Measurements from ENCODE around the gene CYB561D1.
"Not testable (repeated sequence)": the region's sequence is repeated elsewhere in the genome, so short reads cannot be mapped to it uniquely, and the experiment has no call there.

Gene CYB561D1

GRCh38 chr1:109493805-109494539 lies at the start of gene CYB561D1:
Gene CYB561D1 (plus strand): TSS chr1:109494094. CDS start chr1:109494140, 46 bp downstream.
- DNase-seq, result peak; percentile 91 to 92

DNA sequence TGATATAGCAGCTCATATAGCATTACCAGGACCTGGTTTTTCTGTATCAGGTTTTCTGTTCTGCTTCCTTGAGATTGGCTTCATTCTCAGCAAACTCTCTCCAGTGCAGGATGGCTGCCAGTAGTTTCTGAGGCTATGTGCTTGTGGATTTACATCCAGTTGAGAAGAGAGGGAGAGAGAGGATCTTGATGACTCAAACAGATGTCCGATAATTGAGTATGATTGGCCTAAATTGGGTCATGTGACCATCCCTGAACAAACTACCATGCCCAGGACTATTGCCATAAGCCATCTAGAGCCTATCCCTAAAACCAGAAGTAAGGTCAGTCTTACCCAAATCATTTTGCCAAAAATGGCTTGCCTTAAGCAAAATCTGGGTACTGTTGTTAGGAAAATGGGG lies 49.5 kb upstream of the CYB561D1 start:
- DNase-seq, result no peak

GRCh38 chr1:109445949-109446695 lies 47.8 kb upstream of the CYB561D1 start:
- DNase-seq, result not testable (repeated sequence)

DNA sequence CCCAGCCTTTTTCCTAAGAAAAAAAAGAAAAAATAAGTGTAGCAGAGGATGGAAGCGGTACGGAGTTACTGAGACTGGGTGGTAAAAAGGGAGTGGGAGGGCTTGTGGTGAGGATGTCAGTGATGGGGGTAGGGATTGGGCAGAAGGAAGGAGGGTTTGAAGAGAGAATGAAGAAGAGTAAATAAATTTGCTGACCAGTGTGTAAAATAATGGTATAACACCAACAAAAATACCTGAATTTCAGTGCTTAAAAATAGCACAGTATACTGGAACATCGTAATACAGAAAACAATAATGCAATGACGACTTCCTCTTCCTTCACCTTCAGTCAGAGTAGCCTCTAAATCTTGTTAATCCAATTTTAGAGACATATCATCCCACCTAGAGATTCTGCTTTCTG lies 46.4 kb upstream of the CYB561D1 start:
- DNase-seq, result no peak

DNA sequence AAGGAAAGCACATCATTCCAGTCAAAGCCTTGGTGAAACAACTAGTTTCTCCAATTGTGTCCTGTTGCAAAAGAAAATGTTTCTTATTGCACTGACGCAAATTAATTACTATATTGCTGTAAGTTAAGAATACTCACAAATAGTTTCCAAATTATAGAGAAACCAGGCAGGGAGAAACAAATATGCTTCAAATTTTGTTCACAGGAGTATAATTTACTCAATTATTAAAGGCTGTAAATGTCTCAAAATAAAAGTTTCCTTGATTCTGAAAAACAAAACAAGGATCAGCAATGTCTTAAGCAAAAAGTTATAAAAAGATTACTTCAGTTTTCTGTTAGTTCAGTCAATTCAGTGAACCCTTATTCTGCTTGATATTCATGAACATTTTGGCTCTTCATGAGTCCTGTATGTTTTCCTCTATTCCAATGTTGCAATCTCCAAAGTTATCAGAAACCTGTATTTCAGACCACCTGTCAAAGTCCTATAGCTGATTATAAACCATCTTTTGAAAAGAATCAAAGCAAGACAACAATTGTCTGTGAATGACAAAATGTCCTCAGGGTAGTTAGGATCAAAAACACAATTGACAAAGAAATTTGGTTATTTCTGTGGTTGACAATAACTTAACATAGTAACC lies 39.3 kb upstream of the CYB561D1 start:
- no peak for DNase-seq

GRCh38 chr1:109457819-109458218 lies 36.1 kb upstream of the CYB561D1 start:
- DNase-seq, result no peak

GRCh38 chr1:109466125-109466451 lies 27.8 kb upstream of the CYB561D1 start:
- no peak for DNase-seq

- peak in 1 of 2 donors; percentile 46 for DNase-seq
Observed at GRCh38 chr1:109466452-109467300, 27.2 kb upstream of the CYB561D1 start, which contains the start of gene SYPL2. Gene SYPL2 (plus strand): TSS chr1:109466546. CDS start chr1:109466844, 298 bp downstream.

GRCh38 chr1:109467301-109467777 lies 26.6 kb upstream of the CYB561D1 start:
- DNase-seq, result no peak

DNA sequence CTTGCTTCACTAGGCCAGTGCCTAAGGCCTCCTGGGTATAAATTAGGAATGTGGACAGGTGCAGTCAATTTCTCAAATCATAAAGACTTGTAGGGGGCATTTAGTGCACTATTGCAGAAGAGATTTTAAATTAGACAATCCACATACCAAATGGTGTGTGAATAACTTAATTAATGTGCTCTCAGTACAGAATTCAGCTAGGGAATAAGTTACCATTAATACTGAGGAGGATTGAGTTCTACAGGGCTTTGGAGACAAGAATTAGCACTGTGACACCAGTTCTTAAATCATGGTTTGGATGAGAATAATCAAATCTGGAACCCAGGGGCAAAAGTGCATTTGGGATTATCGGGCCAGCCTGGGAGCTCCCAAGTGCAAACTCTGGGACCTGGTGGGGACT lies 25.8 kb upstream of the CYB561D1 start:
- no peak for DNase-seq

GRCh38 chr1:109468903-109469302 lies 25.0 kb upstream of the CYB561D1 start:
- no peak for DNase-seq

DNA sequence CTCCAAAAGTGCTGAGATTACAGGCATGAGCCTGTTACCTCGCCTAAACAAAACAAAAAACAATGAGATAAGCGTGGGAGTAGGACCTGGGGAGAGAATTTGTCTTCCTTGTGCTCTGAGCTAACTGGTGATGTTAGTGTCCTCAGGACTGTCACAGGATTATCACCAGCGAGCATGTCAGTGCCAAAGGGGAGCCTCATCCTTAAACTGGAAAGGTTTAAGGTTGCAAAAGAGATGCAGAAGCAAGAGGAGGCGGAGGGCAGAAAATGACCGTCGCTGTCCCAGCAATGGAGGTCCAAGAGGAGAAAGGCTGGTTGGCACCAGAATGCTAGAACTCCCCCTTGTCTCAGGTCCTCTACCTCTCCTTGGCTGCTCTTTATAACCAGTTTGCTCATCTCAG lies 23.6 kb upstream of the CYB561D1 start:
- no peak for DNase-seq

DNA sequence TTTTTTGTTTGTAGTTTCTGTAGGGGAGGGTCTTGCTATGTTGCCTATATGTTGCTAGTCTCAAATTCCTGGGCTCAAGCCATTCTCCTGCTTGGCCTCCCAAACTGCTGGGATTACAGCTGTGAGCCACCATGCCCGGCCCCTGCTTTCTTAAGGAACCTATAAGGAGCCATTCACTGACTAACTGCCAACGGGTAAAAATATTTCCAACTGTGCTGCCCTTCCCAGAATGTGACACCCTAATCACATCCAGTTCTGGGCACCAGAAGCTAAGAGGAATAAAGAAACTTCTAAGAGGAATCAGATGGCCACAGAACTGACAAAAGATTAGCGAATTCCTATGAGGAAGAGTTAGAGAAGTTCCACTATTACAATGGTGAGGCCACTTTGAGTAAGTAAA lies 21.1 kb upstream of the CYB561D1 start:
- DNase-seq, result no peak

GRCh38 chr1:109473284-109474057 lies 20.4 kb upstream of the CYB561D1 start:
- DNase-seq, result not testable (repeated sequence)

- no peak for DNase-seq
Observed at GRCh38 chr1:109474697-109475096, 19.2 kb upstream of the CYB561D1 start.

GRCh38 chr1:109475261-109475660 lies 18.6 kb upstream of the CYB561D1 start:
- DNase-seq, result no peak

DNA sequence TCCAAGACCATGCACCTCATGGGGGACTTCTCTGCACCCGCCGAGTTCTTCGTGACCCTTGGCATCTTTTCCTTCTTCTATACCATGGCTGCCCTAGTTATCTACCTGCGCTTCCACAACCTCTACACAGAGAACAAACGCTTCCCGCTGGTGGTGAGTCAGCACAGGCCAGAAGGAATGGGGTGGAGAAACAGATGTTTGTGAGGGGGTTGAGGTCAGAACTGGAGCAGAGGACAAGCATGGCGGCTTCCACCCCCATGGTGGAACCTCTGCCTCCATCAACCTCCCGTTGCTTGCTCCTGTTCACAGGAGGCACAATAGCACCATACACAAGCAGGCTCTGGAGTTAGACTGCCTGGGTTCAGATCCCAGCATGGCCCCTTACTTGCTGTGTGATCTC lies 17.1 kb upstream of the CYB561D1 start:
- DNase-seq, result no peak

DNA sequence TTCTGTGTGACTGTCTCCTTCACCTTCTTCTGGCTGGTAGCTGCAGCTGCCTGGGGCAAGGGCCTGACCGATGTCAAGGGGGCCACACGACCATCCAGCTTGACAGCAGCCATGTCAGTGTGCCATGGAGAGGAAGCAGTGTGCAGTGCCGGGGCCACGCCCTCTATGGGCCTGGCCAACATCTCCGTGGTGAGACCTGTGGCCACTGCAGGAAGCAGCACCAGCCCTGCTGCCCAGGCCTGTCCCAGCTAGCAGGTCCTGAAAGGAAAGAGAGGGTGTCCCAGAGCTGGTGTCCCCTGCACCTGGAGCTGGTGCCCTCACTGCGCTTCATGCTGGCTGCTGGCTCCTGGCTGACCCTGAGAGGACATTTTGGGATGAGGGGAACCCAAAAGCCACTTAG lies 16.1 kb upstream of the CYB561D1 start:
- no peak for DNase-seq

DNA sequence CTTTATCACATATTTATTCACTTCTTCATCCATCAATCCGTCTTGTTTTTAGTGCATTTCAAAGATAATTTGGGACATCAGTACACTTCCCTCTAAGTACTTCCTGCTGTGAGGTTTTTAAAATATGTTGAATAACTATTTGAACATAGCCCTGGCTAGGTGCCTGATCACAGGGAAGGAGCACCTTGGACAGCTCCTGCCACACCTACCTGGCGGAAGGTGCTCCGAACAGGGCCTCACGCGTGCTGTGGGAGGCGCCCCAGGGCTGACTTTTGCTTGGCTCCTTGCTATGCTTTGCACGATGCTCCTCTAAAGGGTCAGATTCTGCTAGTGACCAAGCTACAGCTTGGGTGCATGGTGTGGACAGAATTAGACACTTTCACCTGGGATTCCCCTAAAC lies 15.1 kb upstream of the CYB561D1 start:
- DNase-seq, result no peak

- no peak for DNase-seq
Observed at GRCh38 chr1:109479311-109479710, 14.6 kb upstream of the CYB561D1 start.

GRCh38 chr1:109479901-109480300 lies 14.0 kb upstream of the CYB561D1 start:
- no peak for DNase-seq

- DNase-seq, result no peak
Observed at GRCh38 chr1:109481646-109482045, 12.2 kb upstream of the CYB561D1 start.

Measured in stimulated activated CD4-positive, alpha-beta T cell treated with anti-CD3 and anti-CD28 coated beads, Interleukin-2, amount 100 ng/mL, for 24 hours (primary cell).